Neutrophil (primary cell): ENCODE results near the gene PBRM1.

Source experiments
- H3K27ac ChIP-seq: fragments of 200-600 bp; sonication (generic); 2 replicates; pipeline ENCODE4 v1.5.1; 2016; ENCODE audit warnings: mild to moderate bottlenecking, moderate library complexity
- H3K27me3 ChIP-seq: fragments of 200-600 bp; sonication (generic); 2 replicates; pipeline ENCODE4 v1.6.0; 2016; ENCODE audit warnings: mild to moderate bottlenecking
- H3K36me3 ChIP-seq: fragments of 200-600 bp; sonication (generic); 2 replicates; pipeline ENCODE4 v1.5.1; 2017
- H3K4me1 ChIP-seq, 2 experiments: fragments of 200-600 bp in 1 of 2; sonication (generic) in 1 of 2; 1 replicate in 1 of 2; 2 replicates in 1 of 2; pipeline versions ENCODE4 v1.5.1 to v1.6.1; 2013 to 2016; ENCODE audit warnings: low read depth in 1 of 2, low read length in 1 of 2, mild to moderate bottlenecking in 1 of 2, moderate library complexity in 1 of 2; ENCODE audit not compliant: control insufficient read depth in 1 of 2, insufficient read depth in 1 of 2
- H3K4me3 ChIP-seq, 2 experiments: fragments of 200-600 bp in 1 of 2; sonication (generic) in 1 of 2; 1 replicate in 1 of 2; 2 replicates in 1 of 2; pipeline ENCODE4 v1.5.1; 2013 to 2016; ENCODE audit warnings: low read depth in 1 of 2, low read length in 1 of 2, mild to moderate bottlenecking in 1 of 2, moderate library complexity in 1 of 2
- H3K9me3 ChIP-seq: fragments of 200-600 bp; sonication (generic); 2 replicates; pipeline ENCODE4 v1.5.1; 2016
- TF ChIP-seq, protein P1 (sequence below): fragments of 200-600 bp; sonication (generic); IDR thresholded peaks from 2 replicates; pipeline ENCODE4 v1.5.1; 2016; ENCODE audit warnings: antibody characterized with exemption

PBRM1 gene

DNA sequence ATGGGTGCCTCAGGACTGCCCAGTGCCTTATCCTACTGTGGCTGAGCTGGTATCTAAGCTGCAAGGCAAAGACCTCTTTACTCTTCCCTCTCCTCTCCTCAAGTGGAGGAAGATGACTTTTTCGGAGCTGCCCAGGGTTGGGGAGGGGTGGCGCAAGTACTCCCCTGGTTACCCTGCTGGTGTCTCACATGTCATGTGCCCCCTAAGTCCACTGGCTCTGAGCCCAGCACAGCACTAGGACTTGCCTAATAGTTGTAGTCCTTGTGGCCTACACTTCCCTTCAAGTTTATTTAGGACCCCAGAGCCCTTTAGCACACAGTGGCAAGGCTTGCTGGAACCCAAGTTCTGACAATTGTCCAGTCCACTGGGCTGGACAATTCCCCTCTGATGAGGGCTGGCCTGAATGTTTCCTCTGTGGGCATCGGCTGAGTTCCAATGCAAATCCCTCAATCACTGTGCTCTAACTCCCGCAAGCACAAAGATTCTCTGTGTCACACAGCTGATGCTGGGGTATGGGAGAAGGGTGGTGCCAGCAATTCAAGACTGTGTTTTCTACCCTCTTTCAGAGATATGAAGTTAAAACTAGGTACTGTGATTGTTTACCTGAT, 89.0 kb downstream of the PBRM1 start:
- H3K4me3 ChIP-seq = no peak overlapping the region
- H3K27me3 ChIP-seq = no peaks in the 10 kb centered on the region
- no peaks in the 10 kb centered on the region for H3K4me1 ChIP-seq
- H3K36me3 ChIP-seq = peaks cover 19% of the 10 kb centered on the region
- TF ChIP-seq, protein P1, sequence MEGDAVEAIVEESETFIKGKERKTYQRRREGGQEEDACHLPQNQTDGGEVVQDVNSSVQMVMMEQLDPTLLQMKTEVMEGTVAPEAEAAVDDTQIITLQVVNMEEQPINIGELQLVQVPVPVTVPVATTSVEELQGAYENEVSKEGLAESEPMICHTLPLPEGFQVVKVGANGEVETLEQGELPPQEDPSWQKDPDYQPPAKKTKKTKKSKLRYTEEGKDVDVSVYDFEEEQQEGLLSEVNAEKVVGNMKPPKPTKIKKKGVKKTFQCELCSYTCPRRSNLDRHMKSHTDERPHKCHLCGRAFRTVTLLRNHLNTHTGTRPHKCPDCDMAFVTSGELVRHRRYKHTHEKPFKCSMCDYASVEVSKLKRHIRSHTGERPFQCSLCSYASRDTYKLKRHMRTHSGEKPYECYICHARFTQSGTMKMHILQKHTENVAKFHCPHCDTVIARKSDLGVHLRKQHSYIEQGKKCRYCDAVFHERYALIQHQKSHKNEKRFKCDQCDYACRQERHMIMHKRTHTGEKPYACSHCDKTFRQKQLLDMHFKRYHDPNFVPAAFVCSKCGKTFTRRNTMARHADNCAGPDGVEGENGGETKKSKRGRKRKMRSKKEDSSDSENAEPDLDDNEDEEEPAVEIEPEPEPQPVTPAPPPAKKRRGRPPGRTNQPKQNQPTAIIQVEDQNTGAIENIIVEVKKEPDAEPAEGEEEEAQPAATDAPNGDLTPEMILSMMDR = no peak
- peaks cover 10% of the 10 kb centered on the region for H3K9me3 ChIP-seq
- H3K27ac ChIP-seq = no peak overlapping the region

DNA sequence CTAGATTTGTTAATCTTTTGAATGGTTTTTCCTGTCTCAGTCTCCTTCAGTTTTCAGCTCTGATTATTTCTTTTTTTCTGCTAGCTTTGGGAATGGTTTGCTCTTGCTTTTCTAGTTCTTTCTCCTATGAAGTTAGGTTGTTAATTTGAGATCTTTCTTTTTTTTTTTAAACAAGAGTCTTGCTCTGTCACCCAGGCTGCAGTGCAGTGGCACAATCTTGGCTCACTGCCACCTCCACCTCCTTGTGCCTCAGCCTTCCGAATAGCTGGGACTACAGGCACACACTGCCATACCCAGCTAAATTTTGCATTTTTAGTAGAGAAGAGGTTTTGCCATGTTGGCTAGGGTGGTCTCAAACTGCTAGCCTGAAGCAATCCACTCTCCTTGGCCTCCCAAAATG, 92.6 kb downstream of the PBRM1 start:
- TF ChIP-seq, protein P1 = no peak
- no peak overlapping the region for H3K4me3 ChIP-seq
- peaks cover 18% of the 10 kb centered on the region for H3K36me3 ChIP-seq
- H3K9me3 ChIP-seq = no peaks in the 10 kb centered on the region
- H3K4me1 ChIP-seq = no peaks in the 10 kb centered on the region
- no peaks in the 10 kb centered on the region for H3K27me3 ChIP-seq
- no peak overlapping the region for H3K27ac ChIP-seq

GRCh38 chr3:52574056-52574965, 111.4 kb downstream of the PBRM1 start:
- H3K27me3 ChIP-seq = no peaks in the 10 kb centered on the region
- no peaks in the 10 kb centered on the region for H3K9me3 ChIP-seq
- peaks cover 81% of the 10 kb centered on the region for H3K36me3 ChIP-seq
- H3K4me3 ChIP-seq = no peak overlapping the region
- H3K4me1 ChIP-seq = no peaks in the 10 kb centered on the region
- TF ChIP-seq, protein P1 = no peak
- no peak overlapping the region for H3K27ac ChIP-seq

DNA sequence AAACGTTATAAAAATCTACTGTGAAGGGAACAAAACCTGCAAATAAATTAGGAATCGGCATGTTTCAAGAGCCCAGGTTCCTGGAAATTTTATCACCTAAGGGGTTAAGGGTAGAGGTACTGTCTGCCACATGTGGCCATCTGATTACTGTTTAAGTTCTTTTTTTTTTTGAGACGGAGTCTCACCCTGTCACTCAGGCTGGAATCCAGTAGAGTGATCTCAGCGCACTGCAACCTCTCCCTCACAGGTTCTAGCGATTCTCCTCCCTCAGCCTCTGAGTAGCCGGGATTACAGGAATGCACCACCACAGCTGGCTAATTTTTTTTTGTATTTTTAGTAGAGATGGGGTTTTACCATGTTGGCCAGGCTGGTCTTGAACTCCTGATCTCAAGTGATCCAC, 113.5 kb downstream of the PBRM1 start:
- Histone ChIP-seq H3K4me1 (no peaks in the 10 kb centered on the region), H3K27me3 (no peaks in the 10 kb centered on the region), H3K4me3 (no peak overlapping the region), H3K36me3 (peaks cover 68% of the 10 kb centered on the region), H3K9me3 (no peaks in the 10 kb centered on the region), H3K27ac (no peak overlapping the region)
- TF ChIP-seq, protein P1 = no peak

- Histone ChIP-seq H3K4me3 (no peak overlapping the region), H3K9me3 (no peaks in the 10 kb centered on the region), H3K27ac (no peak overlapping the region), H3K36me3 (peaks cover 56% of the 10 kb centered on the region), H3K4me1 (no peaks in the 10 kb centered on the region), H3K27me3 (no peaks in the 10 kb centered on the region)
- TF ChIP-seq, protein P1 = no peak
These were observed 115.6 kb downstream of the PBRM1 start for GRCh38 chr3:52570076-52570475.
